ENCODE results near the gene DPP9.
"Not testable (repeated sequence)": the region's sequence is repeated elsewhere in the genome, so short reads cannot be mapped to it uniquely, and the experiment has no call there.

The DPP9 gene

DNA sequence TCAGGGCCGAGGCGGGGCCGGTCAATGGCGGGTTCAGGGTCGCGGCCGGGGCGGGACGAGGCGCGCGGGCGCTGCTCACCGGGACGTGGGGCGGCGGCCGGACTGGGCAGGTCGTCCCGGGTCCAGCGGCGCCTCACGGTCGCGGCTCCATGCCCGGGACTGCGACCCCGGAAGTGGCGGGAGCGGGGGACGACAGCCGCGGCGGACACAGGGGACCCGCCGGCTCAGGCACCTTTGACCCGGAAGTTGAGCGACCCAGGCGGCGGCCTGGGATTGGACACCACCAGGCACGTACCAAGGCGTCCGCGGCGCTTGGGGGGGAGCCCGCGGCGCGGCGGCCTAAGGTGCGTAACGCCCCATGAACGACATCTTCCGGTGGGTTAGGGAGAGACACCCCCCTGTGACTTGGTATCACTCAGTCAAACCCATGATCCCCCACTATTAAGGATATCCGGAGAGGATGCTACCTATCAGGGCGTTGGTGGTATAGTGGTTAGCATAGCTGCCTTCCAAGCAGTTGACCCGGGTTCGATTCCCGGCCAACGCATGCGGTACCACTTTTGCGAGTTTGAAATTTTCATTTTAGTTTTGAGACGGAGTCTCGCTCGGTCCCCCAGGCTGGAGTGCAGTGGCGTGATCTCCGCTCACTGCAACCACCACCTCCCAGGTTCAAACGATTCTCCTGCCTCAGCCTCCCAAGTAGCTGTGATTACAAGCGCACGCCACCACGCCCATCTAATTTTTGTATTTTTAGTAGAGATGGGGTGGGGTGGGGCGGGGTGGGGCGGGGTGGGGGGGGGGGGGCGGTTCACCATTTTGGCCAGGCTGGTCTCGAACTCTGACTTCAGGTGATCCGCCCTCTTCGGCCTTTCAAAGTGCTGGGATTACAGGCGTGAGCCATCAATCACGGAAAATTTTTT, at the start of gene DPP9:
DPP9 (minus strand) TSS at position 248 of the 920 bp plus-strand sequence. CDS start 3,936 bp downstream, outside the sequence.
- DNase-seq = peak; percentile 99

DNA sequence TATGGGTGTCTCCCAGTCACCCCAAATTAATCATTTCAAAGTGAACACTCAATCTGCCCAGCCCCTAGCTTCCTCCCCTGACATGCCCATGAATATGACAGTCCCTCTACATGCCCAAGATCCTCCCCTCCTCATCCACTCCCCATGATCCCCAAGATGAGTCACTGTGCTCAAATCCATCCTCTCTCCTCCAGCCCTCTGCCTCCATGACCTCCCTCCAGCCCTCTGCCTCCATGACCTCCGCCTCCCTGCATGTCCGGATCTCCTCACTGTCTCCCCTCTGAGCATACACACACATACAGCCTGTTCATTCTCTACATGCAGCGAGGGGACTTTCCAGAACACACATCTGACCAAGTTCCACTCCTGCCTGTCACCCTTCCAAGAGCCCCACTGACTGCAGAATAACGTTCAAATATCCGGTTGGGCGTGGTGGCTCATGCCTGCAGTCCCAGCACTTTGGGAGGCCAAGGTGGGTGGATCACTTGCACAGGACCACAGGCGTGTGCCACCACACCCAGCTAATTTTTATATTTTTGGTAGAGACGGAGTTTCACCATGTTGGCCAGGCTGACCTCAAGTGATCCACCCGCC, 49.5 kb upstream of the DPP9 start:
- no peak for DNase-seq

DNA sequence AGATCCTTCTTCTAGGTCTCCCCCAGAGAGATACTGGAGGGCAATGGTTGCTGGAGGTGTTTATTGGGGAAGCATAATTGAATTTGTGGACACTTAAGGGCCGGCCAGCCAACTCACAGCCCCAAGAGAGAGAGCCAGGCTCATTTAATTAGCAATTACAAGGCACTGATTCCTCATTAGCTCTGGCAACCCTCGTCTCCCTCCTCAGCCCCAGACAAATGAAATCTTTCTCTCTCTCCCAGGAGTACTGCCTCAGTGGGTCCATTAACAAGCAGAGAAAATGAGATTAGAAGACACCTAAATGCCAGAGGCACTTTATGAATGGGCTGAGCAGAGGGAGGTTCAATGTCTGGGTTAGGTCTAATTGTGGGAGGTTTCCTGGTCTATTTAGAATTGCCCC, 48.9 kb upstream of the DPP9 start:
- no peak for DNase-seq

DNA sequence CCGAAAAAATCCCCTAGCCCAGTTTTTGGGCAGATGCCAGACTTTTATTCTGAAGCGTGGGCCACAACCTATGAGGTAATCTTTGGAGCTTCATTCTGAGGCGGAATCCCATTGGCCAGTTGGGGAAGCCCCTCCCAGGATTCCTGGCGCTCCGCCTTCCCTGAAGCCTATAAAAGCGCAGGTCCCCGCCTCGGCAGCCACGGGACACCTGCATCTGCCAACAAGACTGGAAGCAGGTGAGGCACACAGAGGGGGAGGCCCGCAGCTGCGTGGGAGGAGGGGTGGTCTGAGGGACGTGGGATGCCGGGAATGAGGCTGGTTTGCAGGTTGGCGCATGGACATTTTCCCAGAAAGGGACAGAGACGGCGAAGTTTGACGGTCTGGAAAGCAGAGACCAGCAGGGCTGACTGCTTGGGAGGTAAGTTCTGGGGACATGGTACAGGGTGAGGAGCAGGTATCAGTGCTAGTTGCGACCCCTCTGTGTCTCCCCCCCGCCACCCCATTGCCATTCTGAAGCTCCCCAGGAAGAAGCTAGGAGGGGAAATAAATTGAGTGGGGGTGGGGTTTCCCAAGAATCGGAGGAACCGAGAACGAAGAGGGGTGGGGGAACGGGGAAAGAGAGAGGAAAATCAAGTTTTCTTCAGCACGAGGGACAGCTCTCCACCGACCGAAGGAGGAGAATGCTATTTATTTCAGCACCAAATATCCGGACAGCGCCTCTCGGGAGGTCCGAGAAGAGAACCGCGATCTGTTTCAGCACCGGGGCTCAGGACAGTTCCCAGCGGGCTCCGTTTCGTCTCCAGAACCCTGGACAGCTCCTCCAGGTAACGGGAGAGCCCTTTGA, 45.5 kb upstream of the DPP9 start:
- peak; percentile 63 for DNase-seq

DNA sequence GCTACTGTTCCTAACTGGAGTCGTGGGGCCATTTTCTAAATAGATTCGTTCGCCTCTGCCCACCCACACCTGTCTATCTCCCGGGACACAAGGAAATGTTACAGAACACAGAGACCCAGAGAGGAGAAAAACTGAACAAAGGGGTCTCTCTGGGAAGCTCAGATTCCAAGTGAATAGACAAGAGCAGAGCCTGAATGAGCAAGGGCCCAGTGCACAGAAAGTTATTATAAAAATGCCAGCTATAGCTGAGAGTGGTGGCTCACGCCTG, 40.7 kb upstream of the DPP9 start:
- DNase-seq = no peak

DNA sequence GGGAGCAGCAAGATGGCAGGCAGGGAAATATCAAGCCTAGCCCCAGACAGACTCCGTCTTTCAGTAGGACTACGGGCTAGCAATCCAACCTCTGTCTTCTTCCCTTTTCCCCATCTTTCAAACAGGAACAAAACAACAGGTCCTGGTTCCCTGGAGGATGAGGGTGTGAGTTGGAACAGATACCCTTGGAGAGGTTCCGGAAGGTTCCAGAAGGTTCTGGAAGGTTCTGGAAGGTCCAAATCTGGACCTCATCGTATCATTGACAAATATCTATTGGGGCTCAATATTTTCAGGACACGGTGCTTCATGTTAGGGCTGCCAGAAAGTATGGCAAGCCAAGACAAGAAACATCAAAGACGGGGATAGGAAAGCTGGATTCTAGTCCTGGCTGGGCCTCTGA, 39.4 kb upstream of the DPP9 start:
- no peak for DNase-seq

DNA sequence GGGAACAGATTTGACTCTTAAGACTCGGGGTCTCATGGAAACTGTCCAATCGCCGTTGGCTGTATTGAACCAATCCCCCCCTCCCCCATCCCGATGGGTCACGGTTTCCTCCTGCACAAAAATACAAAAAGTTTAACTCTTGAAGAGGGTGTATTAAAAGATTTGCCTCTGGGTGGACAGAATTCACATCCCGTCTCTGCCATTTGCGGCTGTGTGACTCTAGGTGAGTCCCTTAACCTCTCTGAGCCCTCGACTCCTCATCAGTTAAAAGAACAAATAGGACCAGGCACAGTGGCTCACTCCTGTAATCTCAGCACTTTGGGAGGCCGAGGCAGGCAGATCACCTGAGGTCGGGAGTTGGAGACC, 36.6 kb upstream of the DPP9 start:
- no peak for DNase-seq

DNA sequence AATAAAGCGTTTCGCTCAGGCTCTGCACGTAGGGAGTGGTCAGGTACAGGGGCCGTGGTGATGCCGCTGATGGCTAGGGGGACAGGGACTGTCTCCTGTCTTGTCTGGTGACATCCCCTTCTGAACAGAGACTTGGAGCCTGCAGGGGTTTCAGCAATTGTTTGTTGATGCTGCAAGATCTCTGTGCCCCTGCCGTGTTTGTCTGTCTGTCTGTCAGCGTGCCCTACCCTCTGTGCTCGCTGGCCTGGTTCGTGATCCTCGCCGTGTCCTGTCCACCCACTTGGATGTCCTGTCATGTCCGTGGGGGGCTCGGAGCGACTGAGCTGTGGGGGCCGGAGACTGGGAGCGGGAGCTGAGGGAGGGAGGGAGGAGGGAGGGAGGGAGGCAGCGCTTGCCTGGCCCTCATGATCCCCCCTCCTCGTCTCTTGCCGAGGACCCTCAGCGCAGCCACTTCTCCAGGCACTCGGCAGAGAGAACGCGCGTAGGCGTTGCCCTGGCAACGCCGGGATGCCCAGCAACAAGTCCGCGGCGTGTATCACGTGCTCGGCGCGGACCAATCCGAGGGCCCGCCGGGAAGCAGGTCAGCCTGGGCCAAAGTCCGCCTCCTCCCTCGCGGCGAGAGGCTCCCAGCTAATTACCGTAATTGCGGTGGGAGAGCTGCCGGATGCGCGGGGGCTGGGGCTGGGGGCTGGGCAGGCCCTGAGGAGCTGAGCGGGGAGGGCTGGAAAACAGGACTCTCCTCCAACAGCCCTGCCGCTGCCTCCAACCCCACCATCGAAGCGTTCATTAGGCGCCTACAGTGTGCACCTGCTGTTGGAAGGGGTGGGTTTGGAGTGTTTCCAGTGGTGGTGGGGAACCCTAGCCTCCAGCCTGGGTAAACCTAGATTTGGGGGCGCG, 36.0 kb upstream of the DPP9 start:
- DNase-seq = peak; percentile 56

DNA sequence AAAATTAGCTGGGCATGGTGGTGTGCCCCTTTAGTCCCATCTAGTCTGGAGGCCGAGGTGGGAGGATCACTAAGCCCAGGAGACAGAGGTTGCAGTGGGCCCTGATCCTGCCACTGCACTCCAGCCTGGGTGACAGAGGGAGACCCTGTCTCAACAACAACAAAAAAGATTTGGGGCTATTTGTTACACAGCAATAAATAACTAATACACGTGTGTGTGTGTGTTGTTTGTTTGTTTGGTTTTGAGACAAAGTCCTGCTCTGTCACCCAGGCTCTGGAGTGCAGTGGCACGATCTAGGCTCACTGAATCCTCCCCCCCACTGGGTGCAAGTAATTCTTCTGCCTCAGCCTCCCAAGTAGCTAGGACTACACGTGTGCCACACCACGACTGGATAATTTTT, 35.0 kb upstream of the DPP9 start:
- no peak for DNase-seq

DNA sequence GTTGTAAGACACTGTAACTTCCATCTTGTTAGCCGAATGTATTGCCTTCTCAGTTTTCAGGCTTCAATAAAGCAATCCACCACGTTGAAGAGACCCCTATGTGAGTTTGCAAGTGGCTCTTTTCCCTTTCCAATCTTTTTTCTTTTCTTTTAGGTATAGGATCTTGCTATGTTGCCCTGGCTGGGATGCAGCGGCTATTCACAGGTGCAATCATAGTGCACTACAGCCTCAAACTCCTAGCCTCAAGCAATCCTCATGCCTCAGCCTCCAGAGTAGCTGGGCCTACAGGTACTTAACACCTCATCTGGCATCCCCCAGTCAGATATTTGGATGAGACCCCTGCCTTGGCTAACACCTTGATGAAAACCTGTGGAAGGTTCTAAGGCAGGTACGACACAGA, 34.4 kb upstream of the DPP9 start:
- no peak for DNase-seq

DNA sequence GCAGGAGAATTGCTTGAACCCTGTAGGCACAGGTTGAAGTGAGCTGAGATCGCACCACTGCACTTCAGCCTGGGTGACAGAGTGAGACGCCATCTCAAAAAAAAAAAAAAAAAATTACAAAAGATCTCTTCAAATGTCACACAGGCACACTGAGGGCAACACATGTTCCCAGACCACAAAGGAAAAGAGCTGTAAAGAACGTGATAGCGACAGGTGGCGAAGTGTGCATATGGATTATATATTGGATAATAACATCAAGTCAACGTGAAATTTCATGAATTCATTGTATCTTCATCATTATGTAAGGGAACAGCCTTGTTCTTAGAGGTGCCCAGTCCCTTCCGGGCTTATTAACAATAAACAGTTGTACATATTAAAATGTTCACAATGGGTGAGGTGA, 31.8 kb upstream of the DPP9 start:
- no peak for DNase-seq

DNA sequence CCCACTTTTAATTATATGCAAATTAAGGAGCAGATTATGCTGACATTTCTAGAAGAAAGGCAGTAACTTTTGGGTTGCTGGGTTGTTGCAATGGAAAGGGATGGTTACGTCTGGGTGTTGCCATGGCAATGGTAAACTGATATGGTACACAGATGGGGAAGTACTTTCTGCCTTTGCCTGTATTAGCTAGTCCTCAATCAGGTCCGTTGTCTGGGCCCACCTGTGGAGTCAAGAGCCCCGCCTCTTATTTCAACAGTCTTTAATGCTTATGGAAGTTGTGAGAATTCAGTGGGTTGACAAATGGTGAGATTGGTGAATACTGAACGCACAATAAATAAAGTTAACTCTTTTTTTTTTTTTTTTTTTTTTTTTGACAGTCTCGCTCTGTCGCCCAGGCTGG, 30.6 kb upstream of the DPP9 start:
- no peak for DNase-seq

DNA sequence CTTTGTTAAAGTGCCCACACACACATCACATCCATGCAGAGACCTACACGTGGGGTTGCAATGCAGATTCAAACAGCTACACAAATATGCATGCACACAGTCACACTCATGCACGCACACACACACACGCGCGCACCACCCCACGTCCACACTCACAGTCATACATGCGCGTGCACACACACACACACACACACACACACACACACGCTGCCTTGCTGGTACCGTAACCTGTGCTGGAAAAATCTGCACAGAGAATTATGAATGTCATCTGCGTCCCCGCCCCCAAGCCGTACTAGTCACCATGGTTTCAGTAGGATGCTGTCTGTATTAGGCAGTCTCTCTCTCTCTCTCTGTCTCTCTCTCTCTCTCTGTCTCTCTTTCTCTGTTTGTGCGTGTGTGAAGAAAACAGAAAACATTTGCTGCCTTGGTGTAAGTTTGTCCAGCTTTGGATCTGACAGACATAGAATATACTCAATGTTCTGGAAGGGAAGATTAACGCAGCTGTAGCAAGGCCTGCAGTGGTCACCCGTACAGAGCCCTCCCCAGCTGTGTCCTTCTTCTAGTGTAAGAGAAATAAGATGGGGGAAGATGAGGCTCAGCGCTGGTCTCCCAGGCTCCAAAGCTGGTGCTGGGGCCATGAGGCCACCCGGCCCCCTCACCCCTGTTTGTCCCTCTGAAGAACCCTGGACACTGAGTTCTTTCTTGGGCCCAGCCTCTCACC, 26.4 kb upstream of the DPP9 start:
- DNase-seq = no peak

DNA sequence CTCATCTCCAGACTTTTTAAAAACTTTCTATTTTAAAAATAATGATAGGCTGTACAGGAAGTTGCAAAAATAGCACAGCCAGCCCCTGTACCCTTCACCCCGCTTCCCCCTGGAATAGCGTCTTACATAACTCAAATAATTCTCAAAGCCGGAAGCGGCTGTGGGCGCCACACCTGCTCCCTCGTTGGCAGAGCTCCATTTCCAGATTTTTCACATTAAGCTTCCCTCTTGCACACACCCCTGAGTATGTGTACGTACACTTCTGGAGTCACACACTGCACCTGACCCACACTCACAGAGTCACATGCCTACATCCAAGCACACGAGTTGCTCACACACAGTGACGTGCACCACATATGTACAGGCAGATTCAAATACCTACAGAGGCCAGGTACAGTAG, 24.9 kb upstream of the DPP9 start:
- DNase-seq = no peak

DNA sequence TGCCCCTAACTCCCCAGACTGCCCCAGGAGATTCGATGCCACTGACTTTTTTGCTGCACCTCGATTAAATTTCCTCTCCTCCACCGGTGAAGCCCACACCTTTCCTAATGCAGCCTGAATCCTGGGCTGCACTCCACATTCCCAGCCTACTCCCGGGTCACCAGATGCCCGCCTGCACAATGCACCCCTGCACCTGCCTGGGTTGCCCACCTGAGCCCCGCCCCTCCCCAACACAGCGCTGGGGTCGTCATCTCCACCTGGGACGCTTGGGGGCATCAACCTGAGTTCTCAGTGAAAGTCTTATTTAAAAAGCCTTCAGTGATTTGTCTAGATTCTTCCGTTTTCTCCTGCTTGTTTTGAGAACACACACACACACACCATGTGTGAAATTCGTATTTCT, 24.5 kb upstream of the DPP9 start:
- DNase-seq = no peak

DNA sequence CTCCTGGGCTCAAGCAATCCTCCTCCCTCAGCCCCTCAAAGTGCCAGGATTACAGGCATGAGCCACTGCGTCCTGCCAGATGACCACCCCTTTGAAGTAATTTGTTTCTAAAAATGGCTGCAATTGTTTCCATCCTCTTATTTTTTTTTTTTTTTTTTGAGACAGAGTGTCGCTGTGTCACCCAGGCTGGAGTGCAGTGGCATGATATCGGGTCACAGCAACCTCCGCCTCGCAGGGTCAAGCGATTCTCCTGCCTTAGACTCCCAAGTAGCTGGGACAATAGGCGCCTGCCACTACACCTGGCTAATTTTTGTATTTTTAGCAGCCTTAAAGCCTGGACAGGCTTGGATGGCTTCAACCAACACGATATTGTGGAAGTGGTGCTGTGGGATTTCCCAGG, 22.3 kb upstream of the DPP9 start:
- DNase-seq = no peak

DNA sequence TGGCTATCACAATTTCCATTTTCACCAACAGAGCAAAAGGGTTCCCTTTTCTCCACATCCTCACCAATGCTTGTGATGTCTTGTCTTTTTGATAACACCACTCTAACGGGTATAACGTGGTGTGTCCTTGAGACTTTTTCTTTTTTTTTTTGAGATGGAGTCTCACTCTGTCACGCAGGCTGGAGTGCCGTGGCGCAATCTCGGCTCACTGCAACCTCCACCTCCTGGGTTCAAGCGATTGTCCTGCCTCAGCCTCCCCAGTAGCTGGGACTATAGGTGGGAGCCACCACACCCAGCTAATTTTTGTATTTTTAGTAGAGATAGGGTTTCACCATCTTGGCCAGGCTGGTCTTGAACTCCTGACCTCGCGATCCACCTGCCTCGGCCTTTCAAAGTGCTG, 21.5 kb upstream of the DPP9 start:
- DNase-seq = not testable (repeated sequence)

DNA sequence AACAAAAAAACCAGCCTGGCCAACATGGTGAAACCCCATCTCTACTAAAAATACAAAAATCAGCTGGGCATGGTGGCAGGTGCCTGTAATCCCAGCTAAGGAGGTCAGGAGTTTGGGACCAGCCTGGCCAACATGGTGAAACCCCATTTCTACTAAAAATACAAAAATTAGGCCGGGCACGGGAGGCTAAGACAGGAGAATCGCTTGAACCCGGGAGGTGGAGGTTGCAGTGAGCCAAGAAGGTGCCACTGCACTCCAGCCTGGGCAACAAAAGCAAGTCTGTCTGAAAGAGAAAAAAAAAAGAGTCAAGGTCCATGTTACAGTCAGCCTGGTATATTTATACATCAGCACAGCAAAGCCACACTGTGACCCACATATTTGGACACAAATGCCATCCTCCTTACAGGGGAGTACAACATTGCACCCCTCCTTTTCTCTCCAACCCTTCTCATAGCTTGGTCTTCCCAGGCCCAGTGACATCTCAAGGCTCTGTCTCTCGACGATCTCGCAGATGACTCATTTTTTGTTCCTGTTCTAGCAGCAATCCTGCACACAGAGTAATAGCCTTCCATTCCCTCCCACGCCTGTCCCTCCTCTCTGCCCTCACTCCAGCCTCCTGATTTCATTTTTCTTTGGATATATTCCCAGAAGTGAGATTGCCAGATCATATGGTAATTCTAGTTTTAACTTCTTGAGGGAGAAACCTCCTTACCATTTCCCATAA, 21.0 kb upstream of the DPP9 start:
- no peak for DNase-seq

DNA sequence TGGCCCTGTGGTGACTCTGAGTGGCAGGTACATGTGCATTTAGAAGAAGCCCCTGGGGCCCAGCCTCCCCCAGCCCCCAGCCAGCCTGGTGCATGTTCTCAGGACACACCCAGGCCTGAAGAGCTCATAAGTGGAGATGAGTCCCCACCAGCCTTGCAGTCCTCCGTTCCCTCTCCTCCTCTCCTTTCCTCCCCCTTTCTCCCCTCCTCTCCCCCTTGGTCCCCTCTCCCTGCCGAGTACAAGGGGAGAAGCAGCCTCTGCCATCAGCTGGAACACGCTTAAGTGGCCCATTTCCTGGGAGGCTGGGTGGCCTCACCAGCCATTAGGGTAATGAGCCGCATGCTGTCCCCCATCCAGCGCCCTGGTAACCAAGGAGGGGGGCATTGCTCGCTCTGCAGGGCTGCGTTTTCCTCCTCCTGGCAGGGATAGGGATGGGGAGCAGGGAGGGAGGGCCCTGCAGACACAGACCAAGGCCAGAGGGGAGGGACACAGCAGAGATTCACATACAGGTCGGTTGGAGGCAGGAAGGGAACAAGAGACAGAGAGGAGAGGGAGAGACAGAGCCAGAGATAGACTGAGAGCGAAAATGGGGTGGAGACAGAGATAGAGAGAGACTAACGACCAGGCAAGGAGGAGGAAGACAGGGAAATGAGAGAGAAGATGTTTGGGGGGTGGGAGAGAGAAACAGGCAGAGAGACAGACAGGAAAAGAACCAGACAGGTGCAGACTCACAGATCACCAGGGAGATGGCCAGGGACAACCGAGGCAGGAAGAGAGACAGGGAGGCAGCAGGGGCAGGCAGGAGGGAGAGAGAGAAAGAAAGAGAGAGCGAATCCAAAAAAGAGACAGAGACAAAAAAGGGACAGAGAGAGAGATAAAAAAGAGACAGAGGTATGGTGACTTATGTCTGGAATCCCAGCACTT, 19.3 kb upstream of the DPP9 start:
- no peak for DNase-seq

DNA sequence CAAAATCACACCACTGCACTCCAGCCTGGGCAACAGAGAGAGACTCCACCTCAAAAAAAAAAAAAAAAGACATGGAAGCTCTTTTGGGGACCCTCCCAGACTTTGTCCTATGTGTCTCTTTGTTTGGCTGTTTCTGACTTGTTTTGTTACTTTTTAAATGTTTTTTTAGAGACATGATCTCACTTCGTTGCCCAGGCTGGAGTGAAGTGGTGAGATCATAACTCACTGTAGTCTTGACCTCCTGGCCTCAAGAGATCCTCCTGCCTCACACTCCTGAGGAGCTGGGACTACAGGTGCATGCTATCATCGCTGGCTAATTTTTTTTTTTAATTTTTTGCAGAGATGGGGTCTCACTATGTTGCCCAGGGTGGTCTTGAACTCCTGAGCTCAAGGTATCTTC, 16.4 kb upstream of the DPP9 start:
- DNase-seq = no peak

Measured in CD4-positive, alpha-beta T cell treated with Interleukin-4 for 4 hours (primary cell).